ENCODE data around the gene SYTL5.

Gene SYTL5

GRCh38 chrX:38126179-38126578, 119.8 kb downstream of the SYTL5 start:
- DNase-seq (ENCODE audit: low read depth) = no peak
- H3K4me3 ChIP-seq (ENCODE audit: low read length) = no peak overlapping the region
- no peak for TF ChIP-seq CTCF (conservative IDR thresholded peaks at IDR 0.05; ENCODE audit: low read depth, low read length)

GRCh38 chrX:38127961-38128360, 121.6 kb downstream of the SYTL5 start:
- H3K4me3 ChIP-seq (ENCODE audit: low read length) = no peak overlapping the region
- no peak for TF ChIP-seq CTCF (conservative IDR thresholded peaks at IDR 0.05; ENCODE audit: low read depth, low read length)
- DNase-seq (ENCODE audit: low read depth) = no peak

GRCh38 chrX:38129366-38129765, 123.0 kb downstream of the SYTL5 start:
- TF ChIP-seq CTCF (conservative IDR thresholded peaks at IDR 0.05; ENCODE audit: low read depth, low read length) = no peak
- DNase-seq (ENCODE audit: low read depth) = no peak
- H3K4me3 ChIP-seq (ENCODE audit: low read length) = no peak overlapping the region

GRCh38 chrX:38138157-38138891, 132.0 kb downstream of the SYTL5 start:
- H3K4me3 ChIP-seq (ENCODE audit: low read length) = no peak overlapping the region
- no peak for DNase-seq (ENCODE audit: low read depth)
- TF ChIP-seq CTCF (conservative IDR thresholded peaks at IDR 0.05; ENCODE audit: low read depth, low read length) = no peak

- TF ChIP-seq CTCF (conservative IDR thresholded peaks at IDR 0.05; ENCODE audit: low read depth, low read length) = no peak
- no peak for DNase-seq (ENCODE audit: low read depth)
Observed at GRCh38 chrX:38138900-38139299, 132.5 kb downstream of the SYTL5 start.

GRCh38 chrX:38142610-38143009, 136.3 kb downstream of the SYTL5 start:
- no peak for TF ChIP-seq CTCF (conservative IDR thresholded peaks at IDR 0.05; ENCODE audit: low read depth, low read length)
- no peak for DNase-seq (ENCODE audit: low read depth)
- H3K4me3 ChIP-seq (ENCODE audit: low read length) = no peak overlapping the region

More at GRCh38 chrX:38138900-38139299, 132.5 kb downstream of the SYTL5 start:
- no peak overlapping the region for H3K4me3 ChIP-seq (ENCODE audit: low read length)

GRCh38 chrX:38149016-38149415, 142.7 kb downstream of the SYTL5 start:
- H3K4me3 ChIP-seq (ENCODE audit: low read length) = no peak overlapping the region
- TF ChIP-seq CTCF (conservative IDR thresholded peaks at IDR 0.05; ENCODE audit: low read depth, low read length) = no peak
- no peak for DNase-seq (ENCODE audit: low read depth)
